PC-9 (cell line): ENCODE results near the gene TCEA2. TPM values are rescaled to one million over a fixed set of nuclear protein-coding genes. Genes with fewer than 3 reads are reported as not detected.

Experiments
- BruUV-seq: library from RNA; stranded (reverse); fragments of 400-500 nt; replicated peaks from 2 replicates; lab custom pipeline; 2021; lab: Mats Ljungman, UMichigan
- CTCF ChIA-PET: fragments of 300-600 bp; sonication (Branson Sonifier 250); formaldehyde crosslinking; loops from one replicate; lab custom pipeline; 2022; ENCODE audit warnings: antibody characterized with exemption; lab: Charles Lee
- POLR2A ChIA-PET: fragments of 300-600 bp; sonication (Branson Sonifier 250); formaldehyde crosslinking; loops from one replicate; lab custom pipeline; 2022; ENCODE audit warnings: antibody characterized with exemption; ENCODE audit not compliant: unreplicated experiment; lab: Charles Lee
- DNase-seq, 2 experiments: peaks; one replicate each; pipeline versions ENCODE4 v3.0.0 to v3.0.0-alpha.2; 2015 to 2022; ENCODE audit warnings: mixed read lengths in 1 of 2
- H2AFZ ChIP-seq: fragments of 200-600 bp; sonication (generic); 2 replicates; pipeline ENCODE4 v1.8.1; 2017; ENCODE audit warnings: antibody characterized with exemption
- H3F3A ChIP-seq: fragments of 200-600 bp; sonication (generic); 2 replicates; pipeline ENCODE4 v1.8.1; 2017; ENCODE audit warnings: antibody characterized with exemption, mild to moderate bottlenecking, low read depth; ENCODE audit not compliant: insufficient read depth
- H3K27ac ChIP-seq: fragments of 200-600 bp; sonication (generic); 2 replicates; pipeline ENCODE4 v1.6.1; 2016; ENCODE audit warnings: mixed run types
- H3K27me3 ChIP-seq: fragments of 200-600 bp; sonication (generic); 2 replicates; pipeline ENCODE4 v1.6.1; 2016; ENCODE audit warnings: low read depth, mixed run types; ENCODE audit not compliant: insufficient read depth
- H3K36me3 ChIP-seq: fragments of 200-600 bp; sonication (generic); 2 replicates; pipeline ENCODE4 v1.6.1; 2016; ENCODE audit warnings: low read depth, mixed run types
- H3K4me1 ChIP-seq: fragments of 200-600 bp; sonication (generic); replicated peaks from 2 replicates; pipeline ENCODE4 v1.6.1; 2016; ENCODE audit warnings: mixed run types; ENCODE audit not compliant: insufficient read depth
- H3K4me2 ChIP-seq: fragments of 200-600 bp; sonication (generic); 2 replicates; pipeline ENCODE4 v1.6.1; 2017; ENCODE audit warnings: mixed run types
- H3K4me3 ChIP-seq: fragments of 200-600 bp; sonication (generic); 2 replicates; pipeline ENCODE4 v1.6.1; 2016; ENCODE audit warnings: mixed run types
- H3K79me2 ChIP-seq: fragments of 200-600 bp; sonication (generic); 2 replicates; pipeline ENCODE4 v1.6.1; 2017; ENCODE audit warnings: low read depth, mixed run types
- H3K9me2 ChIP-seq: fragments of 200-600 bp; sonication (generic); 2 replicates; pipeline ENCODE4 v1.8.1; 2017; ENCODE audit warnings: mild to moderate bottlenecking; ENCODE audit not compliant: insufficient read depth
- H3K9me3 ChIP-seq: fragments of 200-600 bp; sonication (generic); 2 replicates; pipeline ENCODE4 v1.8.1; 2016; ENCODE audit warnings: low read depth; ENCODE audit not compliant: insufficient read depth
- H4K20me1 ChIP-seq: fragments of 200-600 bp; sonication (generic); 2 replicates; pipeline ENCODE4 v1.8.1; 2017; ENCODE audit not compliant: insufficient read depth
- EZH2 ChIP-seq: fragments of 200-600 bp; sonication (generic); IDR thresholded peaks from 2 replicates; pipeline ENCODE4 v1.8.0; 2017; ENCODE audit warnings: antibody characterized with exemption, low read depth
- intact Hi-C: fragments of 100-400 bp; cut with micrococcal nuclease; formaldehyde crosslinking; loops from one replicate; pipeline ENCODE4 v1.10.0; 2022; ENCODE audit not compliant: unreplicated experiment
- total RNA-seq: library from RNA; stranded (reverse); gene quantifications from 2 replicates; pipeline ENCODE4 v1.2.3, GENCODE V29; 2021
- TF ChIP-seq, protein P1 (sequence below): fragments of 200-600 bp; sonication (generic); conservative IDR thresholded peaks from 2 replicates; pipeline ENCODE4 v1.6.1; 2017; ENCODE audit warnings: mixed run types, antibody characterized with exemption, mild to moderate bottlenecking, moderate library complexity

TCEA2 gene
- total RNA-seq, 1 experiment from 2014 or later = 100 TPM

DNA sequence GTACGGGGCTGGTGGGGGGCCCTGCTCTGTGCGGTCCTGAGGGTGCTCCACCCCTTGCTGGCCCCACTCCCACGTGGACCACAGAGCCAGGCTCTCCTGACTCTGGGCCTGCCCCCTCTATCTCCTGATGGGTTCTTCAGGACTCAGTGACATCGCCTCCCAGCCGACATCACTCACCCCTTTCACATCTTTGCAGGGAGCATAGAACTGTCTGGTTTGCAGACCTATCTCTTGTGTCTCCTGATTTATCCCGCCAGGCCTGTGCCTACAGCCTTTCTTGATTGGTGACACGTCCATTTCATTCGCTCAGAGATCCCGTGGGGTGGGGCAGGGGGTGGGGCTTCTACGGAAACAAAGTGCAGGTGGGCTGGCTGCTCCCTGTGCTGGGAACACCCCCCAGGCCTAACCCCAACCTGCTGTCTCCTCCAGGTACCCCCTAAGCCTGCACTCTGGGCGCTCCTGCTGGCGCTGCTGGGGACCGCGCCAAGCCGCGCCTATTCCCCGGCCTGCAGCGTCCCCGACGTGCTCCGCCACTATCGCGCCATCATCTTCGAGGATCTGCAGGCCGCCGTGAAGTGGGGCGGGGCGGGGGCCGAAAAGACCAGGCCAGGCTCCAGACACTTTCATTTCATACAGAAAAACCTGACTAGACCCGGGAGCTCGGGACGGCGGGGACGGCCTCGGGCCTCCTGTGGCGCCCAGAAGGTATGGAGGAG lies 25.3 kb upstream of the TCEA2 start:
- BruUV-seq = no TSS peak
- intact Hi-C loops = loop anchor here (2.0 kb wide), 1 partner anchor 25 kb away; the partner anchor contains the start of gene TCEA2

DNA sequence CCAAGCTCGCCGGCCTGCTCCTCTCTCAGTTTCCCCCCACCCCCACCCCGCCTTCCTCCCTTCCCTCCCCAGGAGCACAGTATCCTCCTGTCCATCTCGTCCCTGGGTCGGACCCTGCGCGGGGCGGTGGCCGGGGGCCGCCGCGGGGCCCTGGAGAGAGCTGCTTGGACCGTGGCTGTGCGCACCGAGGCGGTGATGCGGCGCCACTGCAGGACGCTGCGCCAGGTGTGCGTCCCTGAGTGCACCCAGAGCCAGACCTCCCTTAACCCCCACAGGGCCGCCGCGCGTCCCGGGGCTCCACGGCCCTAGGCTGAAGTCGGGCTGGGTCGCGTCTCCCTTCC lies 24.8 kb upstream of the TCEA2 start:
- Histone ChIP-seq H3F3A (peaks cover 25% of the 10 kb centered on the region; the same call in 1 of the 2 replicates), H4K20me1 (0 out of 2 replicates have a peak, but pooled peaks cover 4% of the 10 kb centered on the region), H3K9me3 (no peaks in the 10 kb centered on the region), H3K4me2 (peak overlapping the region; percentile 97), H3K27me3 (peaks cover 20% of the 10 kb centered on the region; the same call in 1 of the 2 replicates), H3K36me3 (no peaks in the 10 kb centered on the region), H3K4me3 (peak overlapping the region; percentile 96), H3K4me1 (peaks cover 13% of the 10 kb centered on the region; the same call in 1 of the 2 replicates), H2AFZ (0 out of 2 replicates have a peak overlapping the region, but pooled peaks have one; percentile 97), H3K79me2 (no peaks in the 10 kb centered on the region), H3K27ac (no peak overlapping the region), H3K9me2 (no peaks in the 10 kb centered on the region)
- no peak for DNase-seq
- no TSS peak for BruUV-seq
- intact Hi-C loops = loop anchor here (2.0 kb wide), 1 partner anchor 25 kb away; the partner anchor contains the start of gene TCEA2
- POLR2A ChIA-PET = interaction anchor here (0.6 to 1.4 kb wide), 5 partner anchors 28 to 470 kb away, joined by 5 to 6 read pairs (median 5); partner anchors contain the start of genes ARFRP1, PRPF6 and ZGPAT
- TF ChIP-seq, protein P1, sequence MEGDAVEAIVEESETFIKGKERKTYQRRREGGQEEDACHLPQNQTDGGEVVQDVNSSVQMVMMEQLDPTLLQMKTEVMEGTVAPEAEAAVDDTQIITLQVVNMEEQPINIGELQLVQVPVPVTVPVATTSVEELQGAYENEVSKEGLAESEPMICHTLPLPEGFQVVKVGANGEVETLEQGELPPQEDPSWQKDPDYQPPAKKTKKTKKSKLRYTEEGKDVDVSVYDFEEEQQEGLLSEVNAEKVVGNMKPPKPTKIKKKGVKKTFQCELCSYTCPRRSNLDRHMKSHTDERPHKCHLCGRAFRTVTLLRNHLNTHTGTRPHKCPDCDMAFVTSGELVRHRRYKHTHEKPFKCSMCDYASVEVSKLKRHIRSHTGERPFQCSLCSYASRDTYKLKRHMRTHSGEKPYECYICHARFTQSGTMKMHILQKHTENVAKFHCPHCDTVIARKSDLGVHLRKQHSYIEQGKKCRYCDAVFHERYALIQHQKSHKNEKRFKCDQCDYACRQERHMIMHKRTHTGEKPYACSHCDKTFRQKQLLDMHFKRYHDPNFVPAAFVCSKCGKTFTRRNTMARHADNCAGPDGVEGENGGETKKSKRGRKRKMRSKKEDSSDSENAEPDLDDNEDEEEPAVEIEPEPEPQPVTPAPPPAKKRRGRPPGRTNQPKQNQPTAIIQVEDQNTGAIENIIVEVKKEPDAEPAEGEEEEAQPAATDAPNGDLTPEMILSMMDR = no peak
- TF ChIP-seq EZH2 = no peak
- CTCF ChIA-PET = interaction anchor here (0.7 to 1.6 kb wide), 6 partner anchors 22 to 500 kb away, joined by 3 to 8 read pairs (median 4); no protein-coding TSS in a partner anchor

More for the DNA sequence above, 25.3 kb upstream of the TCEA2 start:
- POLR2A ChIA-PET = interaction anchor here (0.6 to 0.7 kb wide), 2 partner anchors 330 to 470 kb away, joined by 5 read pairs; partner anchors contain the start of genes ARFRP1 and ZGPAT
- H3K36me3 ChIP-seq = no peaks in the 10 kb centered on the region
- H3K4me3 ChIP-seq = peak overlapping the region; percentile 96; the same call in 1 of the 2 replicates
- peaks cover 20% of the 10 kb centered on the region; the same call in 1 of the 2 replicates for H3K27me3 ChIP-seq
- no peaks in the 10 kb centered on the region for H3K9me3 ChIP-seq
- no peaks in the 10 kb centered on the region for H3K9me2 ChIP-seq
- peaks cover 25% of the 10 kb centered on the region; the same call in 1 of the 2 replicates for H3F3A ChIP-seq
- H4K20me1 ChIP-seq = 0 out of 2 replicates have a peak, but pooled peaks cover 4% of the 10 kb centered on the region
- H3K79me2 ChIP-seq = no peaks in the 10 kb centered on the region
- peak overlapping the region; percentile 97 for H3K4me2 ChIP-seq
- H3K27ac ChIP-seq = no peak overlapping the region
- H3K4me1 ChIP-seq = peaks cover 13% of the 10 kb centered on the region; the same call in 1 of the 2 replicates
- CTCF ChIA-PET = interaction anchor here (0.7 to 1.2 kb wide), 3 partner anchors 32 to 500 kb away, joined by 3 to 8 read pairs (median 7); no protein-coding TSS in a partner anchor
- TF ChIP-seq, protein P1 = no peak
- TF ChIP-seq EZH2 = no peak
- no peak overlapping the region for H2AFZ ChIP-seq
- no peak for DNase-seq
